ENCODE data around the gene NTRK2.

Gene NTRK2

DNA sequence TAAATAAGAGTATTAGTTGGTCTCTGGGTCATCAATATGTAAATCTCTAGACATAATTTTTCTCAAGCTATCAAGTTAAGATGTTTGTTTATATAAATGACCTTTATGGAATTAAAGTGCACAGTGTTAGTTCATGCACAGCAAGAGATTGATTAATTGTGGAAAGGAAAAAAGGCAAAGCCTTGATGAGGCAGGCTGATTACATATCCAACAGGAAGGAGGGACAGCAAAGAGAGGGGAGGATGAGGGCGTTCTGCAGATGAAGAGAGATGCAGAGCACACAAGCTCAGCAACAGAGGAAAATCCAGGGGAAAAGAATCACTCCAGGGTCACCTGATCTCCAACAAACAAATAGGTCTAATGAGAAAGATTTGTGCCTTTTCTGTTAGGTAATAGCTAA, 16.5 kb downstream of the NTRK2 start:
- DNase-seq = no peak

GRCh38 chr9:84688956-84689355, 19.4 kb downstream of the NTRK2 start:
- DNase-seq = no peak

DNA sequence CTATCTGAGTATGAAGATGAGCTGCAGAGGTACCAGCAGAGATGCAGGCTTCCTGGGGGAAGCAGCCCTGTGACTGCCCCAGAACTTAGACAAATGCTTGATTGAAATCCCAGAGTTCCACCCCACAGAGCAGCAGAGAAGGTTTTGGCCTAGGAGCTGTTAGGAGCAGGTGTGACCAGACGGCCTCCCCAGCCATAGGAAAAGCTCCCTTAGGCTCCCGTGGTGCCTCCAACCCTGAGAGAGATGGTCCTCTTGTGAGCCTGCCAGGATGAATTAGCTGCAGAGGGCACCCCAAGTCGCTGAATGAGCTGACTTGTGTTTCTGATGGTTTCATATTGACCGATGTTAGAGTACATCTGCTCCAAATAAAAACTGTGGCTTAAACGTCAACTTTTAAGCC, 22.1 kb downstream of the NTRK2 start:
- DNase-seq = no peak

- DNase-seq = no peak
Observed at GRCh38 chr9:84694248-84694647, 24.7 kb downstream of the NTRK2 start.

- no peak for DNase-seq
Observed at GRCh38 chr9:84697042-84697441, 27.5 kb downstream of the NTRK2 start.

- peak; percentile 32 to 55 for DNase-seq
Observed at GRCh38 chr9:84697509-84698114, 28.1 kb downstream of the NTRK2 start.

DNA sequence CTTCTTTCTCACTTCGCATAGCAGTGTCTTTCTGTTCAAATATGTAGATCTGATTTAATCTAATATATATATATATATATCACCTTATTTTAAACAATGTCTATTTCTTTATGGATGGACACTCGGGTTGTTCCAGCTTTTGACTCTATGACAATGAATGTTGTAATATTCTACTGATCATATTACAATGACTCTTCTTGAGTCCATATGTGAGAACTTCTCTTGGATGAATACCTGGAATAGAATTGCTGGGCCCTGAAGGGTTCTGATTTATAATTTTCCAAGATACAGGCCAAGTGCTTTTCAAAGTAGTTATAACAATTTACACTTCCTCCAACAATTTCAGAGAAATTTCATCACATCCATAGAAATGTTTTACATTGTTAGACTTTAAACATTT, 28.8 kb downstream of the NTRK2 start:
- no peak for DNase-seq

DNA sequence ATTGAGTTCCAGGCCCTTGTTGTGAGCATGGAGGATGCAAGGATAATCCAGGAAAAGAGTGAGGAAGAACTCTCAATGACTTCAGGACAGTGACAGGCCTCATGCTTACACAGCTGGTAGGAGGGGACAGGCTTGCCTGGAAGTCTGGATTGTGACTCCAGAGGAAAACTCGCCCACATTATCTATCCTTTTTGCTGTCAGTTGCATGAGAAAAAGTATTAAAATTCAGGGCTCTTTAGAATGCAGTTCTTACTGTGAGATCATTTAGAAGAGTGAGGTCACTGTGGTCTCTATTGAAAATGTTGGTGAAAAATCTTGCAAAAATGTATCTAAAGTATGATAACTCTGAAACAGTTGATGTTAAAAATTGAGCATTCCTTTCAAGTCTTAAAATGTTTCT, 30.5 kb downstream of the NTRK2 start:
- no peak for DNase-seq

DNA sequence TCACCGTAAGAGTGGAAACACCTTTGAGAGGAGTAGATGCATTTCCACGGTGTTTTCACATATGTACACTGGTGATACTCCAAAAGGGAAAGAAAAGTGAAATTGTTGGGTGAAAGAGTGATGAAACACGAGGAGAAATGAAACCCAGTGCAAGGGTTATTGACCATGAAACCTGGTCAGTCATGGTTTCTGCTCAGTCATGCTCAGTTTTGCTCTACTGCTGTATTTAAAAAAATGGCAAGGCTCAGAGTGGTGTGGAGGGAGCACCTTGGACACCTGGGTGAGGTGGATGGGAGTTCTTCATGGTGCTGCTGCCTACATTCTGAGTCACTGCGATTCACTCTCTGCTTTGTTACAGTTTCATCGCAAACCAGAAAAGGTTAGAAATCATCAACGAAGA, 32.3 kb downstream of the NTRK2 start:
- no peak for DNase-seq

- peak in 1 of 2 donors; percentile 59 for DNase-seq
Observed at GRCh38 chr9:84702471-84702870, 32.9 kb downstream of the NTRK2 start.

DNA sequence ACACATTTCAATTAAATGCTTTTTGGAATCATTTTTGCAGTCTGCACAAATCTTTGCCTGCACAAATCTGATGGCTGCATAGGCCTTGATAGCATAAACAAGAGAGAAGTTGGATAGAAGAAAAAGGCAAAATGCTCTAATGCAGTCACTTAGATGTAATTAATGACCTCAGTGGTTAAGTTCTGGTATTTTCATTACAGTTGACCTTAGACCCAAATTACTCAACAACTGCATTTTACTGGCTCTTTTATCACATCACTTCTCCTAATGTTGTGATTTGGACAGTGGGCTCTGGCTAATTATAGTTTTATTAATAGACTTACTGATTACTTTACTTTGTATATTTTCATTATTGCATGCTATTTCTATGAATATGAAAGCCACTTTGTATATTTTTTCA, 34.3 kb downstream of the NTRK2 start:
- no peak for DNase-seq

GRCh38 chr9:84705128-84705527, 35.6 kb downstream of the NTRK2 start:
- DNase-seq = peak in 1 of 2 donors; percentile 67

DNA sequence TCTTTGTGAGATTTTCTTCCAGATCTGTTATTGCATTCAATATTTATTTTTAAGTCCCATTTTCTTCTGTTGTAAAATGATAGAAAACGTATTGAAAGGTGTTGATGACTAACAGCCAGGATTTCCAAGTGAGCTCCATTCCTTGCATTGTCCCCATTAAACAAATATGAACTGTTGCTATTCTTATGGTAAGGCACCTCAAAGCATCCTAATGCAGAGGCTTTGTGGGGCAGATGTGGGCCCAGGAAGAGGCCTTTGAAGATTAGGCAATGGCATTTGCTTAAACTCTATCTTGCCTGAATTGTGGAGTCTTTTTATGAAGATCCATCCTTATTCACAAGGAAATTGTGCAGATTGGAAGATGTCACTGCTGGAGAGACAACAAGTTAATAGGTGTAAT, 38.9 kb downstream of the NTRK2 start:
- DNase-seq = no peak

- no peak for DNase-seq
Observed at GRCh38 chr9:84709056-84709455, 39.5 kb downstream of the NTRK2 start.

GRCh38 chr9:84710701-84711397, 41.3 kb downstream of the NTRK2 start:
- DNase-seq = no peak

DNA sequence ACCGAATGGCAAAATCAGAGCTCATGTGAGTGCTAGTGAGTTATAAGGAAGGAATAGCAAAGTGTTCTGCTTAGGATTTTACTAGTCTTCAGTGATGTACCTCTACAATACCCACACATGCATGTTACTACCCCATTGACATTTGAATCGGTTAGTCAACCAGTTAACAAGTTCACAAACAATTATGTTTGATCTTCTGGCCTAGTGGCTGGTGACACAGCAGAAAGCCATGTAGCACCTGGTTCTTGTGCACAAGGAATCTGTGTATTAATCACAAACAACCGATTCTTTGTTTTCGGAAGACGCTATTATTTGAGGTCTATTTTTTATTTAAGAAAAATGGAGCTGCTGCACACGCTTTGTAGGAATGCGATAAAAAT, 41.9 kb downstream of the NTRK2 start:
- no peak for DNase-seq

- peak in 1 of 2 donors; percentile 35 for DNase-seq
Observed at GRCh38 chr9:84711936-84712335, 42.4 kb downstream of the NTRK2 start.

DNA sequence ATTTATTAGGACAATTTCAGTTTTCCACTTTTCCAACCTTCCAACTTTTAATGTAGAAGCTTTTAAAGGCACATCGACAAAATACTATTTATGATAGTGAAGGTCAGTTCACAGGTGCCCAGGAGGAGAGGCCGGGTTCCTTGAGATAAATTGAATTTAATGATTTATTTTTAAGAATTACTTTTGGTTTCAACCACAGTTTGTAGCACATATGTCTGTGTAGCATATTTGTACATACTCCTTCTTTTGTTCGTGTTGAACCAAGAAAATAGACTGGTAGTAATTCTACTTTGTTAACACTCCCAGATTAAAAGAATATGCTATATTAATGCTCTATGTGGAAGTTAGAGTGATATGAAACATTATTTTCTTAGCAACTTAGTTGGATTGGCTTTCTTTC, 46.7 kb downstream of the NTRK2 start:
- DNase-seq = no peak

- no peak for DNase-seq
Observed at GRCh38 chr9:84718476-84718875, 48.9 kb downstream of the NTRK2 start.

DNA sequence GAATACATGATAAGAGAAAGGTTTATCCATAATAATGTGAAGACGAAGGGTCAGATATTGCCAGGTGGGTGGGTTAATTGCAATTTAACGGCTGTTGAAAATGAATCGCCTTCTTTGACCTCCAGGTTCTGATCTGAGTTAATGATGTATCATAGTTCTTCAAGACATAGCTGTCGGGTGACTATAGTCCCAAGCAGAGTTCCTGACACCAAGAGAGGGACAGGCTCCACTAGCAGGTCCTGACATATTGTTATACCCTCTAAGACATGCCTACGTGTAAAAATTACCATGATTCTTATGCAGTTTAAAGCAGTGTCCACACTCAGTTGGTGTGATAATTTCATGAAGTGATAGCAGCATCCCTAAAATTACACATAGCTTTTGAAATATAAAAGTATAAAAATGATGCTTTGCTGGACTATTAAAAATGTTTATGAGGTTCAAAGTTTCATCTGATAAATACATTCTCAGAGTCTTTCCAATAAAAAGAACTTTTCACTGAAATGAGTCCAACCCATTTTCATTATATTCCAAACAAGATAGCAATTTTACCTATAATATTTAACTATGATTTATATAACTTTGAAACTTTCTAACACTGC, 53.0 kb downstream of the NTRK2 start:
- DNase-seq = no peak

DNA sequence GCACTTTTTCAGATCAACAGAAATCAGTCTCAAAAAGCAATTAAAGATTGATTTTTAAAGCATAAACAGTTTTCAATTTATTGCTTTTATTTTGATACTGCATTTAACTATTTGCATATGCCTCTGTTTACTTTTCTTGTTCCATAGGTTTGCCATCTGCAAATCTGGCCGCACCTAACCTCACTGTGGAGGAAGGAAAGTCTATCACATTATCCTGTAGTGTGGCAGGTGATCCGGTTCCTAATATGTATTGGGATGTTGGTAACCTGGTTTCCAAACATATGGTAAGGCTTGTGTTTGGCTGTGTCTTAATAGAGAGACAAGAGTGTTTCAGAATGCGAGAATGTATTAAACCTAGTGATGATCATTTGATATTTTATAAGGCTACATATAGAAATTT, 53.9 kb downstream of the NTRK2 start:
- DNase-seq = no peak

- no peak for DNase-seq
Observed at GRCh38 chr9:84731696-84732095, 62.2 kb downstream of the NTRK2 start.

GRCh38 chr9:84736081-84736480, 66.6 kb downstream of the NTRK2 start:
- no peak for DNase-seq

- DNase-seq = no peak
Observed at GRCh38 chr9:84736536-84736935, 67.0 kb downstream of the NTRK2 start.

- DNase-seq = no peak
Observed at GRCh38 chr9:84738353-84738752, 68.8 kb downstream of the NTRK2 start.
